Measurements from ENCODE around the gene SPSB1. TPM values are rescaled to one million over a fixed set of nuclear protein-coding genes. Genes with fewer than 3 reads are reported as not detected.
A peak's percentile ranks its signal among the peaks of the same experiment; 100 is the strongest.

The SPSB1 gene
- total and polyA plus RNA-seq, 10 of the 15 experiments (the other 5 are each of a cell fraction or from before 2014, with no cell fraction given): 0.02 to 2.0 (median 0.90) TPM; not detected in 1

DNA sequence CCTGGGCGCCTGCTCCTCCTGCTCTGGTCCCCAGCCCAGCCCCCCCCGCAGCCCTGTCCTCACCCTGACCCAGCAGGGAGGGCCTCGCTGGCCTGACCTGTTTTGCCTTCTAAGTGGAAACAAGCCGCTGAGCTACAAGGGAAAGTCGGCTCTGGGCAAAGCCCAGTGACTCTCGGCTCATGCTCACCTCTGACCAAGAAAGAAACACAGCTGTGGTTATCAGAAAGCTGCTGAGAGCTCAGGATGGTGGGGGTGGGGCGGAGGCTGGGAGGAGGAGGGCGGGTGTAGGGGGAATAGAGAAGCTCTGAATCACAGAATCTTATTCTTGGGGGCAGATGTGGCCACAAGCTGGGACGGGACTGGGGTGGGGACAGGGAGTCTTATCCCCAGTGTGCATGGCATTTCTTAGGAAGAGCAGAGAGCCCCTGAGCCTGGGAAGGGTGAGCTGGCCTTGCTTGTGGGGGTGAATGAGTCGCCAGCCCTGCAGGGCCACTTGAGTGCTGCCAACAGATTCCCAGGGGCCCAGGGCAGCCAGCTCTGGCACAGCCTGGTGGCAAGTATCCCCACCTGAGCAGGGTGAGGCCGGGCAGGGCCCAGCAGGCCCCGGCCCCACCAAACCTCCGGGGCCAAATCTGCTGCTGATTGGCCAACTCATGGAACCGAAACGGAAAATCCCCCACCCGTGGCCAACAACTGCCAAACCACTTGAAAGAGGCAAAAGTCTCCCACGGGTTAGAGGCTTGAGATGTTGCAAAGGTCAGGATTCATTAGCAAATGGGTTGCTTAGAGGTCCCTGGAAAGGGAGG lies 120.6 kb downstream of the SPSB1 start (continued):
- TF ChIP-seq, protein P1, sequence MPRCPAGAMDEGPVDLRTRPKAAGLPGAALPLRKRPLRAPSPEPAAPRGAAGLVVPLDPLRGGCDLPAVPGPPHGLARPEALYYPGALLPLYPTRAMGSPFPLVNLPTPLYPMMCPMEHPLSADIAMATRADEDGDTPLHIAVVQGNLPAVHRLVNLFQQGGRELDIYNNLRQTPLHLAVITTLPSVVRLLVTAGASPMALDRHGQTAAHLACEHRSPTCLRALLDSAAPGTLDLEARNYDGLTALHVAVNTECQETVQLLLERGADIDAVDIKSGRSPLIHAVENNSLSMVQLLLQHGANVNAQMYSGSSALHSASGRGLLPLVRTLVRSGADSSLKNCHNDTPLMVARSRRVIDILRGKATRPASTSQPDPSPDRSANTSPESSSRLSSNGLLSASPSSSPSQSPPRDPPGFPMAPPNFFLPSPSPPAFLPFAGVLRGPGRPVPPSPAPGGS (IDR thresholded peaks at IDR 0.05; ENCODE audit: borderline replicate concordance, insufficient read depth, low read depth, low read length, poor library complexity, severe bottlenecking): peak; percentile 75
- TF ChIP-seq MXI1 (IDR thresholded peaks at IDR 0.05; ENCODE audit: low read depth, low read length) (0 out of 2 replicates have a peak, but pooled peaks have one; percentile 27), CEBPB (IDR thresholded peaks at IDR 0.05; ENCODE audit: borderline replicate concordance in 1 of 2, low read depth in 2 of 2, low read length in 2 of 2) (no peak), CBFB (IDR thresholded peaks at IDR 0.05; ENCODE audit: low read depth) (no peak; the same call in 1 of the 2 replicates), CREM (IDR thresholded peaks at IDR 0.05; ENCODE audit: low read depth) (peak; percentile 50; the same call in 1 of the 2 replicates), MTA3 (IDR thresholded peaks at IDR 0.05; ENCODE audit: borderline replicate concordance, low read length) (0 out of 2 replicates have a peak, but pooled peaks have one; percentile 34), SRF (IDR thresholded peaks at IDR 0.05; ENCODE audit: low read depth in 2 of 2, low read length in 2 of 2) (no peak), BCL11A (IDR thresholded peaks at IDR 0.05; ENCODE audit: low read depth, low read length) (peak; percentile 84), ZNF207 (IDR thresholded peaks at IDR 0.05; ENCODE audit: borderline replicate concordance) (no peak), SUPT20H (IDR thresholded peaks at IDR 0.05; ENCODE audit: borderline replicate concordance, control insufficient read depth, low read depth, low read length) (no peak), RCOR1 (conservative IDR thresholded peaks at IDR 0.05; ENCODE audit: low read depth, low read length) (0 out of 2 replicates have a peak, but pooled peaks have one; percentile 16), EZH2 (IDR thresholded peaks at IDR 0.05; ENCODE audit: borderline replicate concordance, control insufficient read depth, low read depth, low read length) (no peak), JUNB (IDR thresholded peaks at IDR 0.05) (peak; percentile 56), PAX5 (IDR thresholded peaks at IDR 0.05; ENCODE audit: borderline replicate concordance, low read depth, low read length) (peak; percentile 92), BRCA1 (IDR thresholded peaks at IDR 0.05; ENCODE audit: low read depth, low read length) (no peak), NBN (IDR thresholded peaks at IDR 0.05) (peak; percentile 77), MTA2 (IDR thresholded peaks at IDR 0.05; ENCODE audit: low read depth) (peak; percentile 87), SMC3 (IDR thresholded peaks at IDR 0.05; ENCODE audit: borderline replicate concordance, low read length) (no peak; the same call in 1 of the 2 replicates), RAD51 (IDR thresholded peaks at IDR 0.05) (no peak), ZNF274 (IDR thresholded peaks at IDR 0.05; ENCODE audit: insufficient read depth, insufficient read length) (no peak), RB1 (IDR thresholded peaks at IDR 0.05; ENCODE audit: borderline replicate concordance) (peak; percentile 26; the same call in 1 of the 2 replicates), SMARCA5 (IDR thresholded peaks at IDR 0.05) (peak; percentile 99)
- TF ChIP-seq, protein P2, sequence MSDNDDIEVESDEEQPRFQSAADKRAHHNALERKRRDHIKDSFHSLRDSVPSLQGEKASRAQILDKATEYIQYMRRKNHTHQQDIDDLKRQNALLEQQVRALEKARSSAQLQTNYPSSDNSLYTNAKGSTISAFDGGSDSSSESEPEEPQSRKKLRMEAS (IDR thresholded peaks at IDR 0.05; ENCODE audit: low read depth, low read length): 0 out of 2 replicates have a peak, but pooled peaks have one; percentile 19
- TF ChIP-seq, protein P3, sequence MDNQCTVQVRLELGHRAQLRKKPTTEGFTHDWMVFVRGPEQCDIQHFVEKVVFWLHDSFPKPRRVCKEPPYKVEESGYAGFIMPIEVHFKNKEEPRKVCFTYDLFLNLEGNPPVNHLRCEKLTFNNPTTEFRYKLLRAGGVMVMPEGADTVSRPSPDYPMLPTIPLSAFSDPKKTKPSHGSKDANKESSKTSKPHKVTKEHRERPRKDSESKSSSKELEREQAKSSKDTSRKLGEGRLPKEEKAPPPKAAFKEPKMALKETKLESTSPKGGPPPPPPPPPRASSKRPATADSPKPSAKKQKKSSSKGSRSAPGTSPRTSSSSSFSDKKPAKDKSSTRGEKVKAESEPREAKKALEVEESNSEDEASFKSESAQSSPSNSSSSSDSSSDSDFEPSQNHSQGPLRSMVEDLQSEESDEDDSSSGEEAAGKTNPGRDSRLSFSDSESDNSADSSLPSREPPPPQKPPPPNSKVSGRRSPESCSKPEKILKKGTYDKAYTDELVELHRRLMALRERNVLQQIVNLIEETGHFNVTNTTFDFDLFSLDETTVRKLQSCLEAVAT (IDR thresholded peaks at IDR 0.05): peak; percentile 30; the same call in 1 of the 2 replicates
- TF ChIP-seq, protein P4, sequence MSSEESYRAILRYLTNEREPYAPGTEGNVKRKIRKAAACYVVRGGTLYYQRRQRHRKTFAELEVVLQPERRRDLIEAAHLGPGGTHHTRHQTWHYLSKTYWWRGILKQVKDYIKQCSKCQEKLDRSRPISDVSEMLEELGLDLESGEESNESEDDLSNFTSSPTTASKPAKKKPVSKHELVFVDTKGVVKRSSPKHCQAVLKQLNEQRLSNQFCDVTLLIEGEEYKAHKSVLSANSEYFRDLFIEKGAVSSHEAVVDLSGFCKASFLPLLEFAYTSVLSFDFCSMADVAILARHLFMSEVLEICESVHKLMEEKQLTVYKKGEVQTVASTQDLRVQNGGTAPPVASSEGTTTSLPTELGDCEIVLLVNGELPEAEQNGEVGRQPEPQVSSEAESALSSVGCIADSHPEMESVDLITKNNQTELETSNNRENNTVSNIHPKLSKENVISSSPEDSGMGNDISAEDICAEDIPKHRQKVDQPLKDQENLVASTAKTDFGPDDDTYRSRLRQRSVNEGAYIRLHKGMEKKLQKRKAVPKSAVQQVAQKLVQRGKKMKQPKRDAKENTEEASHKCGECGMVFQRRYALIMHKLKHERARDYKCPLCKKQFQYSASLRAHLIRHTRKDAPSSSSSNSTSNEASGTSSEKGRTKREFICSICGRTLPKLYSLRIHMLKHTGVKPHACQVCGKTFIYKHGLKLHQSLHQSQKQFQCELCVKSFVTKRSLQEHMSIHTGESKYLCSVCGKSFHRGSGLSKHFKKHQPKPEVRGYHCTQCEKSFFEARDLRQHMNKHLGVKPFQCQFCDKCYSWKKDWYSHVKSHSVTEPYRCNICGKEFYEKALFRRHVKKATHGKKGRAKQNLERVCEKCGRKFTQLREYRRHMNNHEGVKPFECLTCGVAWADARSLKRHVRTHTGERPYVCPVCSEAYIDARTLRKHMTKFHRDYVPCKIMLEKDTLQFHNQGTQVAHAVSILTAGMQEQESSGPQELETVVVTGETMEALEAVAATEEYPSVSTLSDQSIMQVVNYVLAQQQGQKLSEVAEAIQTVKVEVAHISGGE (CRISPR knock-in tag; IDR thresholded peaks at IDR 0.05): no peak

Measured in GM12878 (cell line).